GM21786 (cell line): Measurements from ENCODE around the gene CD160.
A peak's percentile ranks its signal among the peaks of the same experiment; 100 is the strongest.
"Not testable (repeated sequence)": the region's sequence is repeated elsewhere in the genome, so short reads cannot be mapped to it uniquely, and the experiment has no call there.

Experiments
- ATAC-seq: cut with Tn5 transposase; IDR thresholded peaks from one replicate; pipeline ENCODE4 v1.9.1; 2021; ENCODE audit not compliant: unreplicated experiment

Gene CD160

GRCh38 chr1:145719230-145720079, at the start of gene CD160:
Gene CD160, plus strand, starts transcription at chr1:145719499. Its CDS starts 8,829 bp downstream, at chr1:145728328.
- ATAC-seq: no peak

- ATAC-seq: not testable (repeated sequence)
Observed at GRCh38 chr1:145670995-145671745, 48.1 kb upstream of the CD160 start.

GRCh38 chr1:145673217-145673616, 46.1 kb upstream of the CD160 start:
- not testable (repeated sequence) for ATAC-seq

- not testable (repeated sequence) for ATAC-seq
Observed at GRCh38 chr1:145684858-145685257, 34.4 kb upstream of the CD160 start.

GRCh38 chr1:145686078-145686477, 33.2 kb upstream of the CD160 start:
- ATAC-seq: not testable (repeated sequence)

GRCh38 chr1:145688328-145688727, 31.0 kb upstream of the CD160 start:
- no peak for ATAC-seq

GRCh38 chr1:145688924-145689323, 30.4 kb upstream of the CD160 start:
- no peak for ATAC-seq

- ATAC-seq: no peak
Observed at GRCh38 chr1:145689922-145690321, 29.4 kb upstream of the CD160 start.

- ATAC-seq: peak; percentile 86
Observed at GRCh38 chr1:145690587-145691558, 28.4 kb upstream of the CD160 start.

- ATAC-seq: no peak
Observed at GRCh38 chr1:145692785-145693443, 26.4 kb upstream of the CD160 start.

GRCh38 chr1:145695821-145696629, 23.3 kb upstream of the CD160 start:
- no peak for ATAC-seq

- ATAC-seq: no peak
Observed at GRCh38 chr1:145696630-145696960, 22.7 kb upstream of the CD160 start.

GRCh38 chr1:145701306-145701862, 17.9 kb upstream of the CD160 start:
- no peak for ATAC-seq

GRCh38 chr1:145702052-145702451, 17.2 kb upstream of the CD160 start:
- ATAC-seq: no peak

GRCh38 chr1:145702826-145703225, 16.5 kb upstream of the CD160 start:
- ATAC-seq: no peak

GRCh38 chr1:145705622-145706021, 13.7 kb upstream of the CD160 start:
- ATAC-seq: no peak

- no peak for ATAC-seq
Observed at GRCh38 chr1:145706086-145706664, 13.1 kb upstream of the CD160 start.

- ATAC-seq: no peak
Observed at GRCh38 chr1:145707183-145707867, 12.0 kb upstream of the CD160 start, which contains the start of gene PDZK1. Gene PDZK1, minus strand, starts transcription at chr1:145707368. Its CDS starts 19,347 bp downstream, at chr1:145688021.
